Heart left ventricle (tissue), 16 donors: ENCODE data around the gene SIVA1. TPM values are rescaled to one million over a fixed set of nuclear protein-coding genes. Genes with fewer than 3 reads are reported as not detected.
"Not testable (repeated sequence)": the region's sequence is repeated elsewhere in the genome, so short reads cannot be mapped to it uniquely, and the experiment has no call there.

Experiments
- ATAC-seq, 4 donors: fragments of 200-7000 bp; cut with Tn5 transposase; one replicate each; pipeline ENCODE4 v1.9.1; 2020 to 2022; ENCODE audit warnings: moderate library complexity in 4 of 4, mild to moderate bottlenecking in 3 of 4, moderate number of reproducible peaks in 1 of 4
- DNase-seq, 5 donors: peaks; one replicate each; pipeline ENCODE4 v3.0.0-alpha.2; 2020
- H3K27ac ChIP-seq, 12 donors: fragments of 200-600 bp; sonication (generic) in 4 of 12; one replicate each; pipeline versions ENCODE4 v1.5.0 to v1.8.0; 2016 to 2022; ENCODE audit warnings: mild to moderate bottlenecking in 2 of 12
- H3K27me3 ChIP-seq, 9 donors: fragments of 200-600 bp; sonication (generic) in 2 of 9; one replicate each; pipeline versions ENCODE4 v1.5.1 to v1.8.0; 2016 to 2022; ENCODE audit warnings: mild to moderate bottlenecking in 3 of 9
- H3K36me3 ChIP-seq, 9 donors: fragments of 200-600 bp; sonication (generic) in 2 of 9; one replicate each; pipeline versions ENCODE4 v1.5.0 to v1.8.0; 2018 to 2022; ENCODE audit warnings: mild to moderate bottlenecking in 2 of 9
- H3K4me1 ChIP-seq, 12 donors: fragments of 200-600 bp; sonication (generic) in 4 of 12; one replicate each; pipeline versions ENCODE4 v1.5.0 to v1.8.0; 2016 to 2022; ENCODE audit warnings: mild to moderate bottlenecking in 3 of 12
- H3K4me3 ChIP-seq, 12 donors: fragments of 200-600 bp; sonication (generic) in 4 of 12; one replicate each; pipeline versions ENCODE4 v1.5.0 to v1.8.0; 2017 to 2022; ENCODE audit warnings: mild to moderate bottlenecking in 9 of 12, moderate library complexity in 4 of 12
- H3K9me3 ChIP-seq, 12 donors: fragments of 200-600 bp; sonication (generic) in 4 of 12; one replicate each; pipeline versions ENCODE4 v1.5.0 to v1.8.0; 2016 to 2022; ENCODE audit warnings: mild to moderate bottlenecking in 1 of 12
- POLR2A ChIP-seq, 2 donors: fragments of 450-650 bp; IDR thresholded peaks; one replicate each; pipeline ENCODE4 v1.6.1; 2017; ENCODE audit warnings: antibody characterized with exemption in 2 of 2, mild to moderate bottlenecking in 2 of 2, moderate library complexity in 2 of 2
- WGBS, 4 donors: extraction: QIAGEN DNeasy Blood & Tissue Kit in 2 of 4; methylation state at CpG; one replicate each; pipeline versions ENCODE4 v1.1.5 to v1.1.7; 2013 to 2018; 5-methylcytosine and 5-hydroxymethylcytosine counted together
- intact Hi-C, 10 donors: fragments of 100-400 bp; cut with DNase I; formaldehyde crosslinking; loops; one replicate each; pipeline versions ENCODE4 v1.11.1 to v1.14.2; 2022
- polyA plus RNA-seq, 2 donors: library from polyadenylated mRNA; stranded (reverse); fragments of 200-250 nt; gene quantifications; one replicate each; pipeline ENCODE4 v1.2.3, GENCODE V29; 2013
- total RNA-seq, 9 donors: library from RNA; depleted of rRNA in 2 of 9; stranded (reverse); fragments of >200 nt in 2 of 9; fragmentation: NEBNext Ultra II Directional in 3 of 9; extraction: Animal tissue kit (Norgen Biotek cat#: 25700) in 3 of 9; gene quantifications; one replicate each; pipeline versions ENCODE4 v1.1.0 to v1.2.4, GENCODE V29; 2016 to 2023
- TF ChIP-seq, protein P1 (sequence below), 12 donors: fragments of 200-600 bp; sonication (generic) in 4 of 12; IDR thresholded peaks; one replicate each; pipeline versions ENCODE4 v1.5.0 to v1.8.0; 2018 to 2022; ENCODE audit warnings: antibody characterized with exemption in 12 of 12, mild to moderate bottlenecking in 5 of 12
- donor health status: ischemic (EF 13 %, LVEDD 7.1; RV severe dilation, severe dysfunction).
- donor health status: healthy with polysubstance abuse.
- donor health status: DM: no; HTN: yes; CAD: no.
- donor health status: DM: no; HTN: no; CAD: no.
- donor health status: ischemic (EF 25% LVEDD 6.9; RV normal size, moderate dysfunction).
- donor health status: ischemic (EF 25% LVEDD 5.7; RV mildly dilated, moderate dysfunction).
- donor health status: healthy.
- donor health status: DM: yes; HTN: yes; CAD: no.
- donor health status: ischemic (EF 35%, LVEDD 5.7; RV mildly dilated, moderate dysfunction).
- donor health status: nonischemic (EF 11% LVEDD 7.7; RV severe dilation, severe dysfunction).
- donor health status: DM: yes; HTN: yes; CAD: no.
- donor health status: PGD.
- donor health status: ischemic (EF 29% LVEDD 5.4; RV normal size, mild dysfunction).
- donor health status: nonischemic (EF 23%, LVEDD 6.1; RV moderate dilation, normal function).

SIVA1 gene
- total and polyA plus RNA-seq, 11 donors: 41.0 to 203 (median 57.4) TPM

DNA sequence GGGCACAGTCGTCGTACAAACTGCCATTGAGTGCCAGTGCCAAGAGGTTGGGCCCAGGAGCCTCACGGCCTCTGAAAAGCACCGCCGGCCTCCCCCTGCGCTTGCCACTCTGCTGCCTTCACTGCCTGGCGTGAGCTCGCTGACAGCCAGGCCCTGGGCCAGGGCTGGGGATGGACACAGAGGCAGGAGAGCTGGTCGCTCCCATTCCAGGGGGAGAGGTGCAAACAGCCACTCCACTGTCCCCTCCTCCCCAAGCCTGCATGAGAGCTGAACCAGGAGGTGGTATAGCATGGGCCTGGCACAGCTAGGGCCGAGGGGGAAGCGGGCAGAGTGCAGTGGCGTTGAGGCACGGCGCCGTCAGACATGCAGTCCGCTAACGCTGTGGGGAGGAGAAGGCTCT, 24.3 kb upstream of the SIVA1 start:
- no peaks in the 10 kb centered on the region for H3K27me3 ChIP-seq
- intact Hi-C loops: loop anchor here in 2 of 10 donors (10.0 kb wide), 1 partner anchor 144 kb away; no protein-coding TSS in a partner anchor
- H3K27ac ChIP-seq: peak overlapping the region in 2 of 12 donors; percentile 94 to 96
- ATAC-seq: no peak
- TF ChIP-seq, protein P1, sequence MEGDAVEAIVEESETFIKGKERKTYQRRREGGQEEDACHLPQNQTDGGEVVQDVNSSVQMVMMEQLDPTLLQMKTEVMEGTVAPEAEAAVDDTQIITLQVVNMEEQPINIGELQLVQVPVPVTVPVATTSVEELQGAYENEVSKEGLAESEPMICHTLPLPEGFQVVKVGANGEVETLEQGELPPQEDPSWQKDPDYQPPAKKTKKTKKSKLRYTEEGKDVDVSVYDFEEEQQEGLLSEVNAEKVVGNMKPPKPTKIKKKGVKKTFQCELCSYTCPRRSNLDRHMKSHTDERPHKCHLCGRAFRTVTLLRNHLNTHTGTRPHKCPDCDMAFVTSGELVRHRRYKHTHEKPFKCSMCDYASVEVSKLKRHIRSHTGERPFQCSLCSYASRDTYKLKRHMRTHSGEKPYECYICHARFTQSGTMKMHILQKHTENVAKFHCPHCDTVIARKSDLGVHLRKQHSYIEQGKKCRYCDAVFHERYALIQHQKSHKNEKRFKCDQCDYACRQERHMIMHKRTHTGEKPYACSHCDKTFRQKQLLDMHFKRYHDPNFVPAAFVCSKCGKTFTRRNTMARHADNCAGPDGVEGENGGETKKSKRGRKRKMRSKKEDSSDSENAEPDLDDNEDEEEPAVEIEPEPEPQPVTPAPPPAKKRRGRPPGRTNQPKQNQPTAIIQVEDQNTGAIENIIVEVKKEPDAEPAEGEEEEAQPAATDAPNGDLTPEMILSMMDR (IDR thresholded peaks at IDR 0.05): no peak
- TF ChIP-seq POLR2A (IDR thresholded peaks at IDR 0.05): no peak
- DNase-seq: no peak
- H3K4me1 ChIP-seq: peaks cover 0 to 83% (median 41%) of the 10 kb centered on the region in 12 donors
- no peak overlapping the region for H3K4me3 ChIP-seq
- H3K9me3 ChIP-seq: no peaks in the 10 kb centered on the region
- H3K36me3 ChIP-seq: no peaks in the 10 kb centered on the region
- 87 to 90% (median 88%) methylated on average over 15 to 17 of the region's 17 CpGs for WGBS, 4 donors

DNA sequence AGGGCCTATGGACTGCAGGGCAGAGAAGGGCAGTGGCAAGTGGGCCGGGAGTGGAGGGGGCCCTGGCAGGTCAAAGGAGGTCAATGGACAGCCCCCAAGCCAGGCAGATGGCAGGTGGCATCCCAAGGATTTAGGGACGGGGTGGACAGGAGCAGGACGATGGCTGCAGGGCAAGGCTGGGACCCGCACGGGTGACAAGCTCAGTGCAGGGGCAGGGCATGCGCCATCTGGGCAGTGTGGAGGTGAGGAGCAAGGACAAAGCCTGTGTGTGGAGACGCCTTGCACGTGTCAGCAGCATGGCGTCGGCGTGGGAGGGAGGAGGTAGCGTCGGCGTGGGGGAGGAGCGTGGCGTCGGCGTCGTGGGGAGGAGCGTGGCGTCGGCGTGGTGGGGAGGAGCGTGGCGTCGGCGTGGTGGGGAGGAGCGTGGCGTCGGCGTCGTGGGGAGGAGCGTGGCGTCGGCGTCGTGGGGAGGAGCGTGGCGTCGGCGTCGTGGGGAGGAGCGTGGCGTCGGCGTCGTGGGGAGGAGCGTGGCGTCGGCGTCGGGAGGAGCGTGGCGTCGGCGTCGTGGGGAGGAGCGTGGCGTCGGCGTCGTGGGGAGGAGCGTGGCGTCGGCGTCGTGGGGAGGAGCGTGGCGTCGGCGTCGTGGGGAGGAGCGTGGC, 23.6 kb upstream of the SIVA1 start:
- intact Hi-C loops: loop anchor here in 2 of 10 donors (10.0 kb wide), 1 partner anchor 145 kb away; no protein-coding TSS in a partner anchor

GRCh38 chr14:104729835-104730181, 23.1 kb upstream of the SIVA1 start:
- peak overlapping the region in 2 of 12 donors; percentile 24 to 89 for H3K27ac ChIP-seq
- no peak for DNase-seq
- no peak overlapping the region for H3K4me3 ChIP-seq
- no peaks in the 10 kb centered on the region for H3K36me3 ChIP-seq
- TF ChIP-seq POLR2A (IDR thresholded peaks at IDR 0.05): no peak
- TF ChIP-seq, protein P1 (IDR thresholded peaks at IDR 0.05): no peak
- 87 to 90% (median 87%) methylated on average over 16 of the region's 16 CpGs for WGBS, 4 donors
- intact Hi-C loops: loop anchor here in 2 of 10 donors (10.0 kb wide), 1 partner anchor 145 kb away; no protein-coding TSS in a partner anchor
- peaks cover 0 to 85% (median 48%) of the 10 kb centered on the region in 12 donors for H3K4me1 ChIP-seq
- H3K27me3 ChIP-seq: no peaks in the 10 kb centered on the region
- no peak for ATAC-seq
- H3K9me3 ChIP-seq: no peaks in the 10 kb centered on the region

More for the DNA sequence above, 23.6 kb upstream of the SIVA1 start:
- not testable (repeated sequence) for H3K4me3 ChIP-seq, H3K36me3 ChIP-seq, H3K9me3 ChIP-seq, H3K27me3 ChIP-seq, ATAC-seq, DNase-seq
- Histone ChIP-seq H3K4me1 (peaks cover 0 to 85% (median 46%) of the 10 kb centered on the region in 12 donors), H3K27ac (peak overlapping the region in 2 of 12 donors; percentile 94 to 96)
- 92 to 94% (median 93%) methylated on average over 35 to 66 of the region's 73 CpGs for WGBS, 4 donors

GRCh38 chr14:104730487-104730886, 22.5 kb upstream of the SIVA1 start:
- Histone ChIP-seq H3K27ac (peak overlapping the region in 4 of 12 donors; percentile 21 to 89 (median 41)), H3K27me3 (no peaks in the 10 kb centered on the region), H3K9me3 (no peaks in the 10 kb centered on the region), H3K4me3 (no peak overlapping the region), H3K36me3 (no peaks in the 10 kb centered on the region), H3K4me1 (peaks cover 0 to 85% (median 51%) of the 10 kb centered on the region in 12 donors)
- ATAC-seq: no peak
- 62 to 75% (median 72%) methylated on average over 5 of the region's 5 CpGs for WGBS, 4 donors
- TF ChIP-seq, protein P1 (IDR thresholded peaks at IDR 0.05): no peak
- TF ChIP-seq POLR2A (IDR thresholded peaks at IDR 0.05): no peak
- no peak for DNase-seq
- intact Hi-C loops: no loop called here
